OCI-LY1 (cell line): ENCODE measurements around the gene RPP40.
"Not testable (repeated sequence)": the region's sequence is repeated elsewhere in the genome, so short reads cannot be mapped to it uniquely, and the experiment has no call there.

Experiments used
- EZH2 ChIP-seq: fragments of 200-600 bp; sonication (generic), shearing (Covaris generic); IDR thresholded peaks from 2 replicates; pipeline ENCODE4 v1.8.0; 2017; ENCODE audit warnings: borderline replicate concordance, mixed run types, mild to moderate bottlenecking, antibody characterized with exemption, low read length, moderate library complexity, mixed read lengths
- TF ChIP-seq, protein P1 (sequence below): fragments of 200-600 bp; sonication (generic), shearing (Covaris generic); IDR thresholded peaks from 2 replicates; pipeline ENCODE4 v1.5.1; 2017; ENCODE audit warnings: mild to moderate bottlenecking, antibody characterized with exemption, low read length, moderate library complexity, mixed read lengths

DNA sequence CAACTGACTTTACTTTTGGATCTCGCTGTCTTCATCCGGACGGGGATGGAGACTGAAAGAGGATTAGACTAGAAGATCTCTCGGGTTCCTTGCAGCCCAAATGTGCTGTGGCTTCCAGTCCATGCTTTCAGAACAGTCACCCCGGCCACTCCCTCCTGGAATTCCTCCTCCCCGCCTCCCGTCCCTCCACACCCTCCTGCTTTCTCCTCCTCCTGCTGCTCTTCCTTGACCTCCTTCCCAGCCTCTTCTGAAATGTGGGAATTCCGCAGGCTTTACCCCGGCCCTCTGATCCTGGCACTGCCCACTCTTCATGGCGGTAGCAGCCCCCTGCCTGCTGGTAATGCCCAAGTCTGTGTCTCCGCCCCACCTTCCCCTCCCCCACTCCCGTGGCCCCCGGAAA is 28.9 kb upstream of the RPP40 start:
- TF ChIP-seq, protein P1, sequence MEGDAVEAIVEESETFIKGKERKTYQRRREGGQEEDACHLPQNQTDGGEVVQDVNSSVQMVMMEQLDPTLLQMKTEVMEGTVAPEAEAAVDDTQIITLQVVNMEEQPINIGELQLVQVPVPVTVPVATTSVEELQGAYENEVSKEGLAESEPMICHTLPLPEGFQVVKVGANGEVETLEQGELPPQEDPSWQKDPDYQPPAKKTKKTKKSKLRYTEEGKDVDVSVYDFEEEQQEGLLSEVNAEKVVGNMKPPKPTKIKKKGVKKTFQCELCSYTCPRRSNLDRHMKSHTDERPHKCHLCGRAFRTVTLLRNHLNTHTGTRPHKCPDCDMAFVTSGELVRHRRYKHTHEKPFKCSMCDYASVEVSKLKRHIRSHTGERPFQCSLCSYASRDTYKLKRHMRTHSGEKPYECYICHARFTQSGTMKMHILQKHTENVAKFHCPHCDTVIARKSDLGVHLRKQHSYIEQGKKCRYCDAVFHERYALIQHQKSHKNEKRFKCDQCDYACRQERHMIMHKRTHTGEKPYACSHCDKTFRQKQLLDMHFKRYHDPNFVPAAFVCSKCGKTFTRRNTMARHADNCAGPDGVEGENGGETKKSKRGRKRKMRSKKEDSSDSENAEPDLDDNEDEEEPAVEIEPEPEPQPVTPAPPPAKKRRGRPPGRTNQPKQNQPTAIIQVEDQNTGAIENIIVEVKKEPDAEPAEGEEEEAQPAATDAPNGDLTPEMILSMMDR: not testable (repeated sequence)
- not testable (repeated sequence) for TF ChIP-seq EZH2
